Right hindlimb (tissue), 1 donor: Measurements from ENCODE around the gene MAN1C1.
"Not testable (repeated sequence)": the region's sequence is repeated elsewhere in the genome, so short reads cannot be mapped to it uniquely, and the experiment has no call there.

Experiments used
- DNase-seq: peaks from one replicate; pipeline ENCODE4 v3.0.0-alpha.2; 2018

MAN1C1 gene

DNA sequence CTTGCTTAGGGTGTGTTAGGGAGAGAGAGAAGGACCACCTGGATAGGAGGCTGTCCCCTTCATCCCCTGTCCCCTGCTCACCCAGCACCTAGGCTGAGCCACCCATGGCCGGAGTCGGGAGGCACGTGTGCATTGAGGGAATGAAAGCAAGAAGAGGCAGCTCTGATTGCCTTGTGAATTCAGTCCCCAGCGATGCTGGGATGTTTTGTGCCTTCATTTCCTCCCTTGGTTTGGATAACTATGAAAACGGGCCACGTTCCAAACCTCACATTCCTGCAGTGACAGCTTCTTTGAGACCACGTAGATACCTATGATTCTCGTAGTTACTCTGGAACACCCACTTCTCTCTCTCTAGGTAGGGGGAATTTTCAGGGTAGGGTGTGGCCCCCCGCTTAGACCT, 67.1 kb downstream of the MAN1C1 start:
- DNase-seq: no peak

DNA sequence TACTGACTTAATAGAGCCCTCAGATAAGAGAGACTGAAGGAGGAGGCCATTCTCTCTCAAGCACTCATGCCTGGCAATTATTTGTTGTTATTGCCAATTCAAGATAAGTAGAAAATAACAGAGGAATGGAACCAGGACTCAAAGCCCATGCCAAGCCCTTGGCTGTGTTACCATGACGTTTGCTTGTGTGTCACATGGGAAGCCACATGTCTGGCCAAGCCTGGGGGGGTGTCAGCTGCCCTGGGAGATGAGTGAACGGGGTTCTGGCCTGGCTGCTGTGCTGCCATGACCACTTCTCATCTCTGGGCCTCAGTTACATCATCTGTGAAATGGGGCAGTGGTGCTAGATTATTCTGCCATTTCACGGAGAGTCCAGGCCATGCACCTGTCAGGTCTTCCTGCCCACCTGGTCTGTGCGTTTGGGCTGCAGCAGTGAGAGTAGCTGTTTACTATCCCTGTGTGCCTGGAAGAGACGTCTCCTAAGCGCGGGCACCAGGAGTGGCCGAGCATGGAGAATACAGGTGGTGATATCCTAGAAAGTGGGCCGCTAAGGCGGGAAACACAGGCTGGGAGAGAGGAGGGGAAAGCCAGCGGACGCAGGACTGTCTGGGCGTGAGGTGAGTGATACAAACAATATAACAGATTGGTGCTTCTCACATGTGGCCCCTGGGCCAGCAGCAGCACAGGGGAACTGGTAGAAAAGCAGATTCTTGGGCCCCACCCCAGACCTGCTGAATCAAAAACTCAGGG, 67.8 kb downstream of the MAN1C1 start:
- DNase-seq: no peak

DNA sequence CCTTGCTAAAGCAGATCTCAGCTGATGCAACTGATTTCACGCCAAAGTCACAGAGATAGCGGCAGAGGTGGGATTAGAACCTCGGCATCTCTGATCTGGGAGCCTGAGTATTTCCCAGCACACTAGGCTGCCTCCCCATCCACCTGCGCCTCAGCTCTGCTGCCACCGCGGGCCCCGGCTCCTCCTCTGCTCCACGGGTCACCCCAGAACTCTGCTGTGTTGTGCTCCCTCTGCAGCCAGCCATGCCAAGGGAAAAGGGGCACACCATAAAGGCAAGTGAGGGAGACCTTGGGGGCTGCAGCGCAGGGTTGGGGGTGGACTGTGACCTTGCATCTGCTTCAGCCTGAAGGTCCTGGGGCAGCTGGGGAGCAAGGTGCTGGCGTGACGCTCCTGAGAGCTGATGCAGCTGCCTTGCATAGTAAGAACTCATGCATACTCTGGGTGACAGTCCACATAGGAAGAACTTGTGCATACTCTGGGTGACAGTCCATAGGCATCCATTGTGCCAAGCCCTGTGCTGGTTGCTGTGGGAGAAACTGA, 68.7 kb downstream of the MAN1C1 start:
- no peak for DNase-seq

DNA sequence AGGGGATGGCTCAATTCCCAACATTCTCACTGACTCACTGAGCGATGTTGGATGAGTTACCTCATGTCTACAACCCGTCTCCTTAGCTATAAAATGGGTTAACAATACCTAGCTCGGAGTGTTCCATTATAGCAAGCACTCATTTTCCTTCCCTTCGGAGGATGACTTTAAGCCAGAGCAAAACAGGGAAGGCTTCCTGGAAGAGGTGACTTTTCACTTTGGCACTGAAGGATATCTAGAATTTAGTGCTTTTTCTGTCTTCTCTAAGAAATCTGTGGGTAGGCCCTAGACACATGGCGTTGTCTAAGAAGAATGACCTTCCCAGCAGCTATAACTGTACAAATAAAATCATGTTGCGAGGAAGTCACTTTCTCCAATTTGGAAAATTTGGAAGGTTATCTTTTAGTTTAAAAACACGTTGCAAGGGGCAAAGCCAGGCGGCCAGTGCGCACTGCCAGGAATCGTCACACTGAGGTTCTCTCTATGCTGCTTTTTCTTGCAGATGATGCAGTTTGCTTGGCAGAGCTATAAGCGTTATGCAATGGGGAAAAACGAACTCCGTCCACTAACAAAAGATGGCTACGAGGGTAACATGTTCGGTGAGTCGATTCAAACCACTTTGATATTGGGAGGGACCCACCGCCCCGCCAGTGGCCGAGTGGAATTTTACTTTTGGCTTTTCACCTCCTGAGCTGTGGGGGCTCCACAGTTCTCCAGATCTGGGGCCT, 69.5 kb downstream of the MAN1C1 start:
- no peak for DNase-seq

DNA sequence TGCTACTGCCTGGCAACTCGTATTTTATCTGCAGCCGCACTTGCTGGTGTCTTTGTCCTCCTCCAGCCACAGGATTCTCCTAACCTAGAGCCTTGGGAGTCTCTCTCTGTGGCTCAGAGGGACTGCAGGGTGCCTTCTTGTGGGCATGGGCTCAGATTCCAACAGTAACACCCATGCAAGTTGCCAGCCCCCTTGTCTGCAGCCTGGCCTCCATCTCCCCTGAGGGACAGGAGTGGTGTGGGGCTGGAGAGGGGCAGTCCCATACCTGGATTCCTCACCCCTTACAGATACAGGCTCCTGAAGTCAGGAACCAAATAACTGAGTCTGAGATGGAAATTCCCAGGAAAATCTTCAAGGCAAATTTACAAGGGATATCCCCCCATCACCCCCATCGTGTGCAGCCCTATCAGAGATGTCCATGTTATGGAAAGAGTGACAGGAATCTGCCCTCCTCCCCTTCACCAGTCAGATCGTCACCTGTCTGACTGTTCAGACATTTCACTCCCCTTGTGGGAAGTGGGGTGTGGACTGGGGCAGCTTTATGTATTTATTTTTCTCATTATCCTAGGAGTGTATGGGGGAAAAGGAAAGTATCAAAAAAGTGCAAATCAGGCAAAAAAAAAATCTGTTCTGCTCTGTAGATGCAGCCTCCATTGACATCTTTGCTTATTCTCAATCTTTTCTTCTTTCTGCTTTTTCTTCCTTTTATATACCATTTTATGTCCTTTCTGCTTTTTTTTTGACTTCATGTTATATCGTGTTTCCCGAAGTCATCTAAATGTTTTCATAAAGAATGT, 70.8 kb downstream of the MAN1C1 start:
- no peak for DNase-seq

DNA sequence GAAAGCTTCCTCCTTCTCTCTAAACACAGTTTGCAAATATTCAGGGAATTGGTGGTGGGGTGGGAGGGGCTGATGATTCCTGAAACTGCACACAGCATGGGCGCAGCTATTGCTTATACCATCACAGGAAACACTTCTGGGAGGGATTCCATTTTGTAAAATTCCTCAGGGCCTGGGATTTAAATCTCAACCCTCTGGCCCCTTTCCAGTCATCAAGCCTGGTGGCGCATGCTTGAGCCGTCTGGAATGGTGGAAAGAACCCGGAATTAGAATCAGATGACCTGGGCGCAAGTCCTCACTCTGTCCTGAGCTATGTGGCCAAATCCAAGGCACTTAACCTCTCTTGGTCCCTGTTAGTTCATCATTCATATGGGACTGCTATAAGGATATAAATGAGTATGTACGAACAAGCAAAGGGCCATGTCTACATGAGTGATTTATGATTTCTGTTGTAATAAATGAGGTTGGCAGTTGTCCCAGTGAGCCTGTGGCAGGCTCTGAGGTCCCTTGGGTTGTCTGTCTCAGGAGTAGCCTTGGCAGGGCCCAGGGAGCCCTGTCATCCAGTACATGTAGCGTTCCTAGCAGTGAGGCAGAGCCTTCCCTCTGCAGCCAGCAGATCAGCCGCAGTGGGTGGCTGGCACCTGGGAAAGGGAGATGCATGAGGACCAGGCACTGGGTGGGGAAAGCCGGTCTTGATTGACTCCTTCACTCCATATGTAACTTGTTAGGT, 72.0 kb downstream of the MAN1C1 start:
- peak; percentile 51 for DNase-seq

DNA sequence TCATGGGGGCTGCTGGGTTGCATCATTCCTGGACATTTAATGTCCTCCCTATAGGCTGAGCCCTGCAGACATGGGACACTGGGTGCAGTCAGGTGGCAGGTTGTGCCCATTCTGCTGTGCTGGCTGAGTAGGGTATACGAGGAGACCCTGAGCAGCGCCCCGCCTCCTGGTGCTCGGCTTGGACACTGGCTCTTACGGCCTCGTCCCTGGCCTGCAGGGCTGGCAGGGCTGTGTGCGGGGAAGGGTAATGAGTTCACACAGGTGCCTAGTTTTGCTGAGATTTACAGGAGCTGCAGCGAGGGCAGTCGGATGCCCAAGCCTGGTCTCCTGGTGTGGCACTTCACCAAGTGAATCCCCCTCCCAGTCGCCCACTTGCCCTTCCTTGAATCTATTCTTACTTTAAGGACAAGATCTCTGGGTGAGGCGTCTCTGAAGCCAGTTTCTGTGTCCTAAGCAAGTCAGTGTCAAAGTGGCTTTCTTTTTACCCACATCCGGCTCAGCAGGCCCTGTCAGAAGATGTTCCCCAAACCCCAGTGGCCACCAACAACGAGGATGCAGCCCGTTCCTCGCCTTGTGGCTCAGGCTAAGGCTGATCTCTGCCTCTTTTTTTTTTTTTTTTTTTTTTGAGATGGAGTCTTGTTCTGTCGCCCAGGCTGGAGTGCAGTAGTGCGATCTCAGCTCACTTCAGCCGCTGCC, 73.2 kb downstream of the MAN1C1 start:
- no peak for DNase-seq

DNA sequence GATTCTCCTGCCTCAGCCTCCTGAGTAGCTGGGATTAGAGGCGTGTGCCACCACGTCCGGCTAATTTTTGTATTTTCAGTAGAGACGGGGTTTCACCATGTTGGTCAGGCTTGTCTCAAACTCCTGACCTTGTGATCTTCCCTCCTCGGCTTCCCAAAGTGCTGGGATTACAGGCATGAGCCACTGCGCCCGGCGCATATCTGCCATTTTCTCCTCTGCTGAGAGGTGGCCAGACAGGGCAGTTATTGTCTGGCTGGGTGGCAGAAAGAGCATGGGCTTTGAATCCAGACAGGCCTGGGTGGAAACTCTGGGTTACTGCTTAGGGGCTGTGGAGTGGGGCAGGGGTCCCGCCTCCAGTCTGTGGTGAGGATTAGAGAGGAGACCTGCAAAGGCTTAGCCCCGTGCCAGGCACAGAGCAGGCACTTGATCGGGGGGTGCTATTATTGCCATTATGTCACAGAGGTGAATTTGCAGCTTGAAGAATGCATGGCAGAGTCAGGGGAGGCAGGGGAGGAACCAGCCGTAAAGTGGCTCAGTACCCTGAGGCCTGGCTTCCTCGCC, 73.9 kb downstream of the MAN1C1 start:
- no peak for DNase-seq

DNA sequence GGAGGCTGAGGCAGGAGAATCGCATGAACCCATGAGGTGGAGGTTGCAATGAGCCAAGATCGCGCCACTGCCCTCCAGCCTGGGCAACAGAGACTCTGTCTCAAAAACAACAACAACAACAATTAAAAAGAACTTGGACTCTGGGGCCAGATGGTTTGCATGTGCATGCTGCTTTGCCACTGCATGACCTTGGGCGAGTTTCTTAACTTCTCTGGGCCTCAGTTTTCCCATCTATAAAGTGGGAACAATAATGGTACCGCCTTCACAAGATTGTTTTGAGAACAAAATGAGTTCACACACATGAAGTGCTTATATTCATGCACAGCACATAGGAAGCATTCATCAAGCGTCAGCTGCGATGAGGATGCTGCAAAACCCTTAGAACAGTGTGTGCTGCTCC, 74.6 kb downstream of the MAN1C1 start:
- DNase-seq: no peak

DNA sequence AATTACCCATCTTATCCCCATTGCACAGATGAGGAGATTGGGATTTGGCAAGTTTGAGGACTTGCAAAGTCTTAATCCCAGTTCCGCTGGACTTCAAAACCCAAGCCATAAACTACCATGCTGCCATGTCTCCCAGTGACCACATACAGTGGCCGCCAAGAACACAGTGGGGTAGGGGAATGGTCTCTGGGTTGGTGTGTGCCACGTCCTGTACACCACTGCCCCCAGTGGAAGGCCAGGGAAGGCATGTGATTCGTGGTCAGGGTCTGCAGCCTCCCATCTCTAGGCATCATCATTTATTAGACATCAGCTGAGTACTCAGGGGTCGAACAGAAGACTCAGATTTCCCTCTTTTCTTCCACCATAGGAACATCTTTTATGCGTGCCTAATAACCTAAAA, 76.0 kb downstream of the MAN1C1 start:
- no peak for DNase-seq

DNA sequence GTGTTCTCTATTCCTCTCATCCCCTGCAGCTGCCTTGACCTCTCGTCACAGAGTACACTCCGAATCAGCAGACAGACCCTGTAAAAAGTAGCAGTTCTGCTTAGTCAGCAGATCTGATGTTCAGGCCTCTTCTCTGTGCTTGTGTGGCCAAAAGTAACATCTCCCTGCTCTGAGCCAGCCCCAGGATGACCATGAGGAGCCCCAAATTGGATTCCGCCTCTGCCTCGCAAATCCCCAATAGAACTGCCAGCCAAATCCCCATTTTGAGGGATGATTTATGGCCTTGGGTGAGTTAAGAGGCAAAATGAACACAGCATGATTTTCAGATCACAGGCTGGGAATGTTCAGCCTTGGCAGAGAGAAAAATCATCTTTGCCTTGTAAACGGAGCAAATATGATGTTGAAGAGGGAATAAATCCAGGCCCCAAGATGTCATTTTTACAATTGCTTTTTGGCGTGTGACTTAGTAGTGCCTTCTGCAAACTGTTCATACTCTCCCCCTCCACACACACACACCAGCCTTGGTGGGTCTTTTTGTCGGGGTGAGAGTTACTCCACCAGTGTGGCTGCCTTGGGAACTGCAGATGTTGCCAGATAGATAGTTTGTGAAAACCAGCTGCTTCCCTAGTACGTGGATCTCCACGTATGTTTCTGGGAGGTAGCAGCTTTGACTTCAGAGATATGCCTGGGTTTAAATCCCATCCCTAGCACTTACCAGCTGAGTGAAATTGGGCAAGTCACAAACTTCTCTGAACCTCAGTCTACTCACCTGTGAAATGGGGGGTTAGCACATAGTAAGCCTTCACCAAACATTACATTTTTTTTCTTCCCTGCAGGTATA, 77.8 kb downstream of the MAN1C1 start:
- DNase-seq: peak; percentile 81

DNA sequence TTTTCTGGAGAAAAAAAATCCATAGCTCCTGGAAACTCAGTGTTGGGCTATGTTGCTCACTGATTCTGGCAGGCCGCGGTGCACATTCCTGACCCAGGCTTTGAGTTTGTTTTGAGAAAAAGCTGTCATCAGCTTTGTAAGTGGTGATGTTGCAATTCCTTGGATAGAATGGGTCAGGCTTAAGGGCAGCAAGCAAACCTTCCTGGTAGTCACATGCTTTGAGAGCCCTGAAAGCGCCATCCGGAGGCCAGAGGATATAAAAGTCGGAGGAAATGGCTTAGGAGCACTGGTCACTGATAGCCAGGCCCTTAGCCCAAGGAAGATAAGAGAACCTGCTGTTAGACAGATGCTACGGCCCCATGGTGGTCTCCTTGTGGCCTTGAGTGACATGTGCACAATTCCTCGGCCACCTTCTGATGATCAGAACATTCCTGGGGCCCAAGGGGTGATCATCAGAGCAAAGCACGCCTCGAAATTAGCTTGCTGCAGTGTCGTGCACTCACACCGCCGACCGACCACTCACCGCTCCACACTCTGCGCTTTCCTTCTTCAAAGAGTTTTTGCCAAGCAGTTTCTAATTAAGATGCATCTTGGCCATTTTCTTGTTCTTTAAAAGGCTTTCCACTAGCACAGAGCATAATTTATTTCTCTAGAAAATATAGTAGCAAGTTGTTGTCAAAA, 78.6 kb downstream of the MAN1C1 start:
- DNase-seq: peak; percentile 67

DNA sequence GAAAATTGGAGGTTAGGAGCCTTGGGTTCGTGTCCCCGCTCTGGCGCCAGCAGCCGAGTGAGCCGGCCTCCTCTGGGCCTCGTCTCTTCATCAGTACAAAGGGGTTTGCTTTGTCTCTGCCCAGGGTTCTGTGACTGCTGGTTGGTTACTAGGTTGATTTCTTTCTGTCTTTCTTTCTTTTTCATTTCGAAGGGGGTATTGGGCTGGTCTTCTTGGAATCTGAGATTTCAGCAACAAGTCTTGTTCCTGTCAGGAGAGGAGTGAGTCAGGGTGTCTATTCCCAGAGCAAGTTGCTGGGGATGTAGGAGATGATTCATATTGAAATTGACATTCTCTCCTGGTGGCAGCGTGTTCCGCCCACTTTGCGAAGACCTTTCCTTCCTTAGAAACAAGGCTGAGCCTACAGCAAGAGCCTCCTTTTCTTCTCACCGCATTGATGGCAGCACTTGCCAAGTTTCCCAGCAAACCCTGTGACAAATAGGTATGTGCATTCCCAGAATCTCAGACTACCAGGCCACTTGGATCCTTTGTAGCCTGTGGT, 79.2 kb downstream of the MAN1C1 start:
- DNase-seq: no peak

DNA sequence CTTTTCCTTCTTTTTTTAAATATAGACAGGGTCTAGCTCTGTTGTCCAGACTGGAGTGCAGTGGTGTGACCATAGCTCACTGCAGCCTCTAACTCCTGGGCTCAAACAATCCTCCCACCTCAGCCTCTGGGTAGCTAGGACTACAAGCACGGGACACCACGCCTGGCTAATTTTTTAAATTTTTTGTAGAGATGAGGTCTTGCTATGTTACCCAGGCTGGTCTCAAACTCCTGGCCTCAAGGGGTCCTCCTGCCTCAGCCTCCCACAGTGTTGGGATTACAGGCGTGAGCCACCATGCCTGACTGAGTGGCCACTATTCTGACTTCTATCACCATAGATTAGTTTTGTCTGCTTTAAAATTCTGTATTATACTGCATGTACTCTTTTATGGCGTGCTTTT, 80.1 kb downstream of the MAN1C1 start:
- DNase-seq: not testable (repeated sequence)

DNA sequence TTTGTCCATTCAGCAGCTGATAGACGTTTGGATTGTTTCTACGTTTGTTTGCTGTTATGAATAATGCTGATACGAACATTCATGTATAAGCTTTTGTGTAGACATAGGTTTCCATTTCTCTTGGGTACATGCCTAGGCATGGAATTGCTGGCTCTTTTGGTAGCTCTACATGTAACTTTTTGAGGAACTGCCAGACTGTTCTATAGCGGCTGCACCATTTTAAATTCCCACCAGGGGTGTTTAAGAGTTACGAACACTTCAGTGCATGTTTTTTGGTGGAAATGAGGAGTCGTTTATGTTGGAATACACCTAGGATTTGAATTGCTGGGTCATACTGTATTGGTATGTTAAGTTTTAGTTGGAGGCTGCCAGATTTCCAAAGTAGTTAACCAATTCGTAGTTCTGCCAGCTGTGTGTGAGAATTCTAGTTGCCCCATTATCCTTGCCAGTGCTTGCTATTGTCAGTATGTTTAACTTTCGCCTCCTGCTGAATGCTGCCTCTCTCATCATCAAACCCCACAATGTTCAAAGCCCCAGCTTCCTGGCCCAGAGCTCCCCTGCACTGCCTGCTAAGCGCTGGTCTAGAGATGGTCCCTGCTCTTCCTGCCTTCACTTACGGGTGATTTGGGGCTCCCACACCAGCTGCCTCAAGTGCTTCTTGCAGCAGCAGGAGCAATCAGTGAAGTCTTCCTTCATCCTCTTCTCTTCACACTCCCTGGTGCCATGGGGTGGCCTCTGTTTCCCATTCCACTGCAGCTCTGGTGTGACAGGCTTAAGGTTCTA, 81.0 kb downstream of the MAN1C1 start:
- DNase-seq: no peak

DNA sequence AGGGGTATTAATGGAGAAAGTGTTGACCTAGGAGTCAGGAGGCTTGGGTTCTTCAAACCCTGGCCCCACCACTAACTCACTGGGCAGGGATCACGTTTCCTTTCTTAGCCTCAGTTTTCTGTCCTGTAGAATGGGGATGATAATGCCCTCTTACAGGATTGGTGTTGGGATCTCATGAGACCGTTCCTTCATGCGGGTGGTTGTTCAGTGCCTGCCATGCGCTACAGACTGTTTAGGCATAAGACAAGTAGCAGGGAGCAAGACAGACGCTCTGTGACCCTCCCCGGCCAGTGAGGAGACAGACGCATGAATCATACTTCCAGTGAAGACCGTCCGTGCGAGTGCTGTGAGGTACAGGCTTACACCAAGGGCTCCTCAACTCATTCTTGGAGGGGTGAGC, 81.7 kb downstream of the MAN1C1 start:
- DNase-seq: no peak

DNA sequence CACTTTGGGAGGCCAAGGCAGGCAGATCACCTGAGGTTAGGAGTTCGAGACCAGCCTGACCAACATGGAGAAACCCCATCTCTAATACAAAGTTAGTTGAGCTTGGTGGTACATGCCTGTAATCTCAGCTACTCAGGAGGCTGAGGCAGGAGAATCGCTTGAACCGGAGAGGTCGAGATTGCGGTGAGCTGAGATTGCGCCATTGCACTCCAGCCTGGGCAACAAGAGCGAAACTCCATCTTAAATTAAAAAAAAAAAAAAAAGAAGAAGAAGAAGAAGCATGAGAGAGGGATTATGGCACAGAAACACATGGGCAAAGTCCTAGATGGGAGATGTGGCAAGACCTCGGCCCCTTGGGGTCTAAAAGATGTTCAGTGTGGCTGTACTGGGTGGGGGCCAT, 82.5 kb downstream of the MAN1C1 start:
- not testable (repeated sequence) for DNase-seq

DNA sequence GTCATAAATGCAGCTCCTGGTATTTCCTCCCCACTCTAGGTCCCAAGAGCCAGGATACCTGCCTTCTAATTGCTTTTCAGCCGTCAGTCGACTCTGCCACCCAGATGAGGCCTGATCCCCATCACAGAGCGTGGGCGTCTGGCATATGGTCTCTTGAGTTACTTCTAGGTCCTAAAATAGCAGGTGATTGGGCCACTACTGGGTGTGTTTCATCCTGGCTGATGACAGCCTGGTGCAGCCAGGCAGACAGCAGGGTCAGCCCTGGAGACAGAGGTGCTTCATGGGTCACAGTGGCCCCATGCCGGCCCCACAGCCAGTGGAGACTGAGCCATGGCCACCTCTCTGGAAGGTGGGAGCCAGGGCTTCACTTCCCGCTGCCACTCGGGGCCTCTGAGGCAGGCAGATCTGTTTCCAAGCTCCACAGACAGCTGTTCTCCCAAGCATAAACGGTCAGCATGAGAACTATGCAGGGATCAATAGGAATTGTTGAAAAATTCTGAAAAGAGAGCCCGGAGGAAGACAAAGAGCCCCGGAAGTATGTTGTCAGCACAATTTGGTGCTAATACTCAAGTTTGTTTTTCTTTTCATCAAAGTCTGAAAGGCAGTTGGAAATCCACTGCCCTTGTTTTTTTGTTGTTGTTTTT, 83.0 kb downstream of the MAN1C1 start:
- no peak for DNase-seq

DNA sequence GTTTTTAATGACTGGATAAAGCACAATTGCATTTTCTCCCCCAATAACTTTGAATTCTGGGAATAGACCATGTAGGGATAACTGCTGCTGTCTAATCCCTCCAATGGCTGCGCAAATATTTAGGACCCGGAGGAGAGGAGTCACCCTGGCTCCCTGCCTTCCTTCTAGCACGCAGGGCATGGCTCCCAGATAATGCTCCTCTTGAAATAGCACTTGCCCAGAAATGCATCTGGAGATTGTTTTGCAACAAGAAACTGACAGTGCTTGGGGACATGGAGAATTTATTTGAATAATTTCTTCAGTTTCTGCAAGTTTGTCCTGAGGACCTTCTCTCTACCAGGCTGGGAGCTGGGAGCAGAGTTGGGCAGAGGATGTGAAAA, 83.5 kb downstream of the MAN1C1 start:
- peak; percentile 74 for DNase-seq
